DOHH2 (cell line): ENCODE data around the gene PMFBP1.

Experiments
- H3F3A ChIP-seq: fragments of 200-600 bp; sonication (generic), shearing (Covaris generic); 2 replicates; pipeline ENCODE4 v1.6.0; 2016; ENCODE audit warnings: antibody characterized with exemption, mild to moderate bottlenecking; ENCODE audit not compliant: control insufficient read depth, insufficient read depth
- H3K27ac ChIP-seq: fragments of 200-600 bp; sonication (generic); 2 replicates; pipeline ENCODE4 v1.5.1; 2014; ENCODE audit warnings: low read depth, mild to moderate bottlenecking, low read length, moderate library complexity
- H3K27me3 ChIP-seq: fragments of 200-600 bp; sonication (generic); 2 replicates; pipeline ENCODE4 v1.6.1; 2014; ENCODE audit warnings: mild to moderate bottlenecking, low read length, mixed read lengths; ENCODE audit not compliant: control insufficient read depth
- H3K36me3 ChIP-seq: fragments of 200-600 bp; sonication (generic); 2 replicates; pipeline ENCODE4 v1.6.1; 2014; ENCODE audit warnings: mild to moderate bottlenecking, low read length, moderate library complexity, mixed read lengths; ENCODE audit not compliant: control insufficient read depth
- H3K4me1 ChIP-seq: fragments of 200-600 bp; sonication (generic); 2 replicates; pipeline ENCODE4 v1.6.1; 2014; ENCODE audit warnings: mild to moderate bottlenecking, low read length, mixed read lengths; ENCODE audit not compliant: control insufficient read depth
- H3K4me2 ChIP-seq: fragments of 200-600 bp; sonication (generic); 2 replicates; pipeline ENCODE4 v1.6.0; 2014; ENCODE audit warnings: mild to moderate bottlenecking, low read length, moderate library complexity
- H3K4me3 ChIP-seq: fragments of 200-600 bp; sonication (generic); 2 replicates; pipeline ENCODE4 v1.5.1; 2014; ENCODE audit warnings: mild to moderate bottlenecking, low read length, mixed read lengths
- H3K79me2 ChIP-seq: fragments of 200-600 bp; sonication (generic); 2 replicates; pipeline ENCODE4 v1.6.1; 2014; ENCODE audit warnings: mild to moderate bottlenecking, low read length, mixed read lengths; ENCODE audit not compliant: control insufficient read depth
- H3K9me2 ChIP-seq: fragments of 200-600 bp; sonication (generic); replicated peaks from 2 replicates; pipeline ENCODE4 v1.6.1; 2014; ENCODE audit warnings: mild to moderate bottlenecking, low read length, mixed read lengths; ENCODE audit not compliant: control insufficient read depth
- H3K9me3 ChIP-seq: fragments of 200-600 bp; sonication (generic); 2 replicates; pipeline ENCODE4 v1.6.1; 2014; ENCODE audit warnings: antibody characterized with exemption, low read length, mixed read lengths; ENCODE audit not compliant: control insufficient read depth, insufficient read depth
- H4K20me1 ChIP-seq: fragments of 200-600 bp; sonication (generic); 2 replicates; pipeline ENCODE4 v1.6.0; 2014; ENCODE audit warnings: low read depth, mild to moderate bottlenecking, antibody characterized with exemption, low read length, moderate library complexity; ENCODE audit not compliant: control insufficient read depth, insufficient read depth
- EZH2phosphoT487 ChIP-seq: fragments of 200-600 bp; sonication (generic); IDR thresholded peaks from 2 replicates; pipeline ENCODE4 v1.6.1; 2017; ENCODE audit warnings: borderline replicate concordance, mild to moderate bottlenecking, antibody characterized with exemption, low read length, moderate library complexity, mixed read lengths
- TF ChIP-seq, protein P1 (sequence below): fragments of 200-600 bp; sonication (generic); IDR thresholded peaks from one replicate; pipeline ENCODE4 v1.5.1; 2014; ENCODE audit warnings: antibody characterized with exemption, mild to moderate bottlenecking, low read depth, low read length; ENCODE audit not compliant: poor library complexity, severe bottlenecking

Gene PMFBP1

DNA sequence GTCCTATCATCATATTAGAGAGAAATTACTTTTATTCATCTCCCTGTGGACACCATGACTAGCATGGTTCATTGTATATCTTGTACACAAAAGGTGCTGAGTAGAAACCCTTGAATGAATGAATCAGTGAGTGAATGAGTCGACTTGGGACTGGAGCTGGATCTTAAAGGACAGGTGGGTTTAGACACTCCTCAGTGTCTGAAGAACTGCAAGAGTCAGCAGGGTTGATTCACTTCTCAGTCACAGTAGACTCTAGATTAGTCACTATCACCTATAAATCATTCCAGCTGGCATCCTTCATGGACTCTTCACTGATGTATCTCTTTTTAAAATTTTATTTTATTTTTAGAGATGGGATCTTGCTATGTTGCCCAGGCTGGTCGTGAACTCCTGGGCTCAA is 30.1 kb upstream of the PMFBP1 start:
- H3K36me3 ChIP-seq: no peaks in the 10 kb centered on the region
- no peak overlapping the region for H3K27ac ChIP-seq
- no peak overlapping the region for H3K4me3 ChIP-seq
- TF ChIP-seq, protein P1, sequence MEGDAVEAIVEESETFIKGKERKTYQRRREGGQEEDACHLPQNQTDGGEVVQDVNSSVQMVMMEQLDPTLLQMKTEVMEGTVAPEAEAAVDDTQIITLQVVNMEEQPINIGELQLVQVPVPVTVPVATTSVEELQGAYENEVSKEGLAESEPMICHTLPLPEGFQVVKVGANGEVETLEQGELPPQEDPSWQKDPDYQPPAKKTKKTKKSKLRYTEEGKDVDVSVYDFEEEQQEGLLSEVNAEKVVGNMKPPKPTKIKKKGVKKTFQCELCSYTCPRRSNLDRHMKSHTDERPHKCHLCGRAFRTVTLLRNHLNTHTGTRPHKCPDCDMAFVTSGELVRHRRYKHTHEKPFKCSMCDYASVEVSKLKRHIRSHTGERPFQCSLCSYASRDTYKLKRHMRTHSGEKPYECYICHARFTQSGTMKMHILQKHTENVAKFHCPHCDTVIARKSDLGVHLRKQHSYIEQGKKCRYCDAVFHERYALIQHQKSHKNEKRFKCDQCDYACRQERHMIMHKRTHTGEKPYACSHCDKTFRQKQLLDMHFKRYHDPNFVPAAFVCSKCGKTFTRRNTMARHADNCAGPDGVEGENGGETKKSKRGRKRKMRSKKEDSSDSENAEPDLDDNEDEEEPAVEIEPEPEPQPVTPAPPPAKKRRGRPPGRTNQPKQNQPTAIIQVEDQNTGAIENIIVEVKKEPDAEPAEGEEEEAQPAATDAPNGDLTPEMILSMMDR: no peak
- no peak for TF ChIP-seq EZH2phosphoT487
- peaks cover 12% of the 10 kb centered on the region for H3K27me3 ChIP-seq
- H4K20me1 ChIP-seq: no peaks in the 10 kb centered on the region
- H3K4me2 ChIP-seq: no peak overlapping the region
- no peaks in the 10 kb centered on the region for H3K9me2 ChIP-seq
- H3K4me1 ChIP-seq: no peaks in the 10 kb centered on the region
- H3K79me2 ChIP-seq: no peaks in the 10 kb centered on the region
- no peaks in the 10 kb centered on the region for H3K9me3 ChIP-seq
- no peaks in the 10 kb centered on the region for H3F3A ChIP-seq

DNA sequence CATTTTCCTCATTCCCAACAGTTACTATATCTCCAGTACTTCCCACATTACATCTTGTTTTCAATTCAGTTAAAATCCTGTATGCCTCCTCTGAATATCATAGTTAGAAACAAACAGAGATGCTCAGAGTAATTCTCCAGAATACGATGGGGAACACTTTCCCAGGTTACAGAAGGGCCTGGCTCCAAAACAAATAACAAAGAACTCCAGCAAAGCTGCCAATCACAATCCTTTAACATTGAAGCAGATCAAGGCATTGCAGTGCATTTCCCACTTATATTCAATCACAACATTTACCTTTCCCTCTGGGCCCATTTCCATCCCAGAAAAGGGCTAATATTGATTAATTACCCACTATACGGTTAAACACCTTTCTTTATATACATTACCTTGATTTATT is 29.4 kb upstream of the PMFBP1 start:
- H3K4me2 ChIP-seq: no peak overlapping the region
- peaks cover 12% of the 10 kb centered on the region for H3K27me3 ChIP-seq
- TF ChIP-seq, protein P1: no peak
- TF ChIP-seq EZH2phosphoT487: no peak

DNA sequence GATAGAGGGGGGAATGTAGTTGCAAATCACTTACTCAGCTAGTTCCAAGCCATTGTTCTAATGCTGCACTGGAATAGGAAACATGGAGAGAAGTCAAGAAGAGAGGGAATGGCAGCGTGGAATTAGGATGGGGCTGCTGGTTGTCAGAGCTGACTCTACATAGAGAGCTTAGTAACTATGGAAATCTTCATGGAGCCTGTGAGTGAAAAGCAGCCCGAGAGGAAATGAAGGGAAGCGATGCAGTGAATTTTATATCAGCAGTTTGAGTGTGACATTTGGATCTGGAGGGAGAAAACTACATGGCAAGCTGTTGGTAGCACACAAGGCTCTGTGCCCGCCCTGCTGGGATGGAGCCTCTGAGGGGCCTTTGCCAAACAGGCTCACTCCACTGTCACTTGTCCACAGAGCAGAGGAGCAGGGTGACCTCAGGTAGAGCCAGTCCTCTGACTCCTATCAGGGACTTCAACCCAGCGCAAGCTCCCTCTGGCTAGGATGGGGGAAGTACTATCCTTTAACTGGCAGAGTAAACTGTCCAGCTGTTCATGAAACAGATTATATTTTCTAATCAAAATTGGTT is 27.9 kb upstream of the PMFBP1 start:
- no peaks in the 10 kb centered on the region for H3K9me2 ChIP-seq
- no peak overlapping the region for H3K4me3 ChIP-seq
- H4K20me1 ChIP-seq: no peaks in the 10 kb centered on the region
- H3K27me3 ChIP-seq: peaks cover 12% of the 10 kb centered on the region
- no peaks in the 10 kb centered on the region for H3F3A ChIP-seq
- no peaks in the 10 kb centered on the region for H3K36me3 ChIP-seq
- H3K27ac ChIP-seq: no peak overlapping the region
- no peaks in the 10 kb centered on the region for H3K79me2 ChIP-seq
- no peak for TF ChIP-seq EZH2phosphoT487
- TF ChIP-seq, protein P1: no peak
- no peaks in the 10 kb centered on the region for H3K4me1 ChIP-seq
- no peaks in the 10 kb centered on the region for H3K9me3 ChIP-seq
- H3K4me2 ChIP-seq: no peak overlapping the region

More for the DNA sequence above, 29.4 kb upstream of the PMFBP1 start:
- Histone ChIP-seq H3K79me2 (no peaks in the 10 kb centered on the region), H3K4me3 (no peak overlapping the region), H3K27ac (no peak overlapping the region), H3K36me3 (no peaks in the 10 kb centered on the region), H3K4me1 (no peaks in the 10 kb centered on the region), H3F3A (no peaks in the 10 kb centered on the region), H4K20me1 (no peaks in the 10 kb centered on the region), H3K9me2 (no peaks in the 10 kb centered on the region), H3K9me3 (no peaks in the 10 kb centered on the region)
